MM.1S (cell line): ENCODE results near the gene TIGAR.

Experiments used
- EZH2 ChIP-seq: fragments of 300-600 bp; sonication (generic); optimal IDR thresholded peaks from 2 replicates; pipeline ENCODE3; 2017; ENCODE audit warnings: low read depth, mild to moderate bottlenecking, antibody characterized with exemption, low read length, mixed read lengths
- TF ChIP-seq, protein P1 (sequence below): fragments of 300-600 bp; sonication (generic); IDR thresholded peaks from 2 replicates; pipeline ENCODE4 v1.5.1; 2016; ENCODE audit warnings: antibody characterized with exemption, low read length, mixed read lengths

DNA sequence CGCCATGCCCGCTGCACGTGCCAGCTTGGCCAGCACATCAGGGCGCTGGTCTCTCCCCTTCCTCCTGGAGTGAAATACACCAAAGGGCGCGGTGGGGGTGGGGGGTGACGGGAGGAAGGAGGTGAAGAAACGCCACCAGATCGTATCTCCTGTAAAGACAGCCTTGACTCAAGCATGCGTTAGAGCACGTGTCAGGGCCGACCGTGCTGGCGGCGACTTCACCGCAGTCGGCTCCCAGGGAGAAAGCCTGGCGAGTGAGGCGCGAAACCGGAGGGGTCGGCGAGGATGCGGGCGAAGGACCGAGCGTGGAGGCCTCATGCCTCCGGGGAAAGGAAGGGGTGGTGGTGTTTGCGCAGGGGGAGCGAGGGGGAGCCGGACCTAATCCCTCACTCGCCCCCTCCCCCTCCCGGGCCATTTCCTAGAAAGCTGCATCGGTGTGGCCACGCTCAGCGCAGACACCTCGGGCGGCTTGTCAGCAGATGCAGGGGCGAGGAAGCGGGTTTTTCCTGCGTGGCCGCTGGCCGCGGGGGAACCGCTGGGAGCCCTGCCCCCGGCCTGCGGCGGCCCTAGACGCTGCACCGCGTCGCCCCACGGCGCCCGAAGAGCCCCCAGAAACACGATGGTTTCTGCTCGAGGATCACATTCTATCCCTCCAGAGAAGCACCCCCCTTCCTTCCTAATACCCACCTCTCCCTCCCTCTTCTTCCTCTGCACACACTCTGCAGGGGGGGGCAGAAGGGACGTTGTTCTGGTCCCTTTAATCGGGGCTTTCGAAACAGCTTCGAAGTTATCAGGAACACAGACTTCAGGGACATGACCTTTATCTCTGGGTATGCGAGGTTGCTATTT is 48.4 kb upstream of the TIGAR start:
- TF ChIP-seq, protein P1, sequence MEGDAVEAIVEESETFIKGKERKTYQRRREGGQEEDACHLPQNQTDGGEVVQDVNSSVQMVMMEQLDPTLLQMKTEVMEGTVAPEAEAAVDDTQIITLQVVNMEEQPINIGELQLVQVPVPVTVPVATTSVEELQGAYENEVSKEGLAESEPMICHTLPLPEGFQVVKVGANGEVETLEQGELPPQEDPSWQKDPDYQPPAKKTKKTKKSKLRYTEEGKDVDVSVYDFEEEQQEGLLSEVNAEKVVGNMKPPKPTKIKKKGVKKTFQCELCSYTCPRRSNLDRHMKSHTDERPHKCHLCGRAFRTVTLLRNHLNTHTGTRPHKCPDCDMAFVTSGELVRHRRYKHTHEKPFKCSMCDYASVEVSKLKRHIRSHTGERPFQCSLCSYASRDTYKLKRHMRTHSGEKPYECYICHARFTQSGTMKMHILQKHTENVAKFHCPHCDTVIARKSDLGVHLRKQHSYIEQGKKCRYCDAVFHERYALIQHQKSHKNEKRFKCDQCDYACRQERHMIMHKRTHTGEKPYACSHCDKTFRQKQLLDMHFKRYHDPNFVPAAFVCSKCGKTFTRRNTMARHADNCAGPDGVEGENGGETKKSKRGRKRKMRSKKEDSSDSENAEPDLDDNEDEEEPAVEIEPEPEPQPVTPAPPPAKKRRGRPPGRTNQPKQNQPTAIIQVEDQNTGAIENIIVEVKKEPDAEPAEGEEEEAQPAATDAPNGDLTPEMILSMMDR: no peak
- no peak for TF ChIP-seq EZH2
